Ovary (tissue), 9 donors: ENCODE measurements around the gene BICDL2. TPM values are rescaled to one million over a fixed set of nuclear protein-coding genes. Genes with fewer than 3 reads are reported as not detected.

Source experiments
- DNase-seq, 5 donors: peaks; one replicate each; pipeline ENCODE4 v3.0.0-alpha.2; 2019 to 2020
- H3K27ac ChIP-seq, 2 donors: fragments of 200-600 bp; one replicate each; pipeline versions ENCODE4 v1.5.1 to v1.8.0; 2019 to 2022
- H3K27me3 ChIP-seq: fragments of 200-600 bp; one replicate; pipeline ENCODE4 v1.8.0; 2022
- H3K36me3 ChIP-seq: fragments of 200-600 bp; sonication (generic); one replicate; pipeline ENCODE4 v1.5.1; 2019
- H3K4me1 ChIP-seq: one replicate; pipeline ENCODE4 v1.8.1; 2013; ENCODE audit warnings: mild to moderate bottlenecking, moderate library complexity; ENCODE audit not compliant: insufficient read depth
- H3K4me3 ChIP-seq: fragments of 200-600 bp; sonication (generic); one replicate; pipeline ENCODE4 v1.5.1; 2017
- H3K9me3 ChIP-seq, 2 donors: fragments of 200-600 bp in 1 of 2; sonication (generic) in 1 of 2; one replicate each; pipeline versions ENCODE4 v1.5.1 to v1.8.1; 2013 to 2019; ENCODE audit warnings: mild to moderate bottlenecking in 1 of 2, moderate library complexity in 1 of 2
- EP300 ChIP-seq: sonication (generic); formaldehyde crosslinking; IDR thresholded peaks from one replicate; pipeline ENCODE4 v1.6.1; 2017; ENCODE audit warnings: antibody characterized with exemption
- POLR2A ChIP-seq: fragments of 450-650 bp; IDR thresholded peaks from one replicate; pipeline ENCODE4 v1.6.1; 2017; ENCODE audit warnings: antibody characterized with exemption, mild to moderate bottlenecking, moderate library complexity
- WGBS, 3 donors: extraction: QIAGEN DNeasy Blood & Tissue Kit in 1 of 3; methylation state at CpG; one replicate each; pipeline versions ENCODE4 v1.1.5 to v1.1.7; 2013 to 2017; 5-methylcytosine and 5-hydroxymethylcytosine counted together
- intact Hi-C, 4 donors: fragments of 100-400 bp; cut with DNase I; formaldehyde crosslinking; loops; one replicate each; pipeline versions ENCODE4 v1.11.0 to v1.15.1; 2022 to 2023
- polyA plus RNA-seq, 2 donors: library from polyadenylated mRNA; stranded (reverse); fragments of 200-250 nt in 1 of 2; fragments of 350-450 nt in 1 of 2; fragmentation: Illumina TruSeq in 1 of 2; extraction: RNeasy Lipid Tissue Mini Kit (QIAGEN cat#74804) in 1 of 2; gene quantifications; one replicate each; pipeline ENCODE4 v1.2.3, GENCODE V29; 2013 to 2014
- total RNA-seq, 7 donors: library from RNA; depleted of rRNA in 2 of 7; stranded (reverse); fragments of >200 nt in 2 of 7; fragmentation: NEBNext Ultra II Directional in 3 of 7; extraction: Animal tissue kit (Norgen Biotek cat#: 25700) in 3 of 7; gene quantifications; one replicate each; pipeline versions ENCODE4 v1.1.0 to v1.2.4, GENCODE V29; 2016 to 2023
- TF ChIP-seq, protein P1 (sequence below), 3 donors: fragments of 450-650 bp in 2 of 3; fragments of 200-600 bp in 1 of 3; IDR thresholded peaks; one replicate each; pipeline versions ENCODE4 v1.5.1 to v1.8.0; 2016 to 2022; ENCODE audit warnings: antibody characterized with exemption in 3 of 3, mild to moderate bottlenecking in 1 of 3
- donor health status: DM: no; HTN: no; CAD: no; lungs with moderate emphysema.
- donor health status: DM: no; HTN: no; CAD: no.
- donor health status: Bipolar disorder and iron deficiency.
- donor health status: DM: yes; HTN: yes; CAD: no.
- donor health status: DM: no; HTN: no; CAD: no.
- donor health status: DM: yes; HTN: yes; CAD: no.

Gene BICDL2
- total and polyA plus RNA-seq, 9 donors: 0.02 to 21.9 (median 1.3) TPM; not detected in 3

DNA sequence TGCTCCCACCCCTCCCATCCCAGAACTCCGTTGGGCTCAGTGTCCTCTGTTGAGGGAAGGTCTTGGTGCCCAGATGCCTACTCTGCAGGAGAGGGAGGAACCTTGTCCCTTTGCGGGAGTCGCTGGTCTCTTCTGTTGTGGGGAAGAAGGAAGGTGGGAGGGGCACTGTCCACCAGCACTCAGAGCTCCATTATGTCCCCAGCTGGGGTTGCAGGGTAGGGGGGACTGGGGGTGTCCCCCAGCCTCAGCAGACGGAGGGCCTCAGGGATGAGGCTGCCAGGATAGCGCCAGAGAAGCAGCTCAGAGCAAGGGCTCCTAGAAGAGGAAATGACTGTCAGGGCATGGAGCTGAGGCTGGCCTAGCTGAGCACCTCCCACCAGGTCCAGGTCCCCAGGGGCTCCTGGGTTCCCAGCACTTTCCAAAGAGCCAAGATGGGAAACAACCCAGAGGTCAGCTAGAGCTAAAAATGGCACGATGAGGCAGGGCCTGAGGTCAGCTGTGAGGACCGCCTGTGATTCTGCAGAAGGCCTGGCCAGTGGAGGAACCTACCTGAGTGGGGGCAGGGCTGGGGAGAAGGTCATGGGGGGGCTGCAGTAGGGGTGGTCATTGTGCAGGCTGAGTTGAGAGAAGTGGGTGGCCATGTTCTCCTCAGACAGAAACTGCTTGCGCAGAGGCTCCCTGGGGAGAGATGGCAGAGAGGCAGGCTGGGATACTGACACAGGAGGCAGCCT is 13.9 kb downstream of the BICDL2 start:
- no peaks in the 10 kb centered on the region for H3K27me3 ChIP-seq
- 12 to 26% (median 20%) methylated on average over 8 of the region's 8 CpGs for WGBS, 3 donors
- TF ChIP-seq EP300 (no peak), POLR2A (no peak)
- TF ChIP-seq, protein P1, sequence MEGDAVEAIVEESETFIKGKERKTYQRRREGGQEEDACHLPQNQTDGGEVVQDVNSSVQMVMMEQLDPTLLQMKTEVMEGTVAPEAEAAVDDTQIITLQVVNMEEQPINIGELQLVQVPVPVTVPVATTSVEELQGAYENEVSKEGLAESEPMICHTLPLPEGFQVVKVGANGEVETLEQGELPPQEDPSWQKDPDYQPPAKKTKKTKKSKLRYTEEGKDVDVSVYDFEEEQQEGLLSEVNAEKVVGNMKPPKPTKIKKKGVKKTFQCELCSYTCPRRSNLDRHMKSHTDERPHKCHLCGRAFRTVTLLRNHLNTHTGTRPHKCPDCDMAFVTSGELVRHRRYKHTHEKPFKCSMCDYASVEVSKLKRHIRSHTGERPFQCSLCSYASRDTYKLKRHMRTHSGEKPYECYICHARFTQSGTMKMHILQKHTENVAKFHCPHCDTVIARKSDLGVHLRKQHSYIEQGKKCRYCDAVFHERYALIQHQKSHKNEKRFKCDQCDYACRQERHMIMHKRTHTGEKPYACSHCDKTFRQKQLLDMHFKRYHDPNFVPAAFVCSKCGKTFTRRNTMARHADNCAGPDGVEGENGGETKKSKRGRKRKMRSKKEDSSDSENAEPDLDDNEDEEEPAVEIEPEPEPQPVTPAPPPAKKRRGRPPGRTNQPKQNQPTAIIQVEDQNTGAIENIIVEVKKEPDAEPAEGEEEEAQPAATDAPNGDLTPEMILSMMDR (IDR thresholded peaks at IDR 0.05): no peak
- H3K9me3 ChIP-seq: no peaks in the 10 kb centered on the region
- peak in 1 of 5 donors; percentile 53 for DNase-seq
- intact Hi-C loops: loop anchor here in 1 of 4 donors (10.0 kb wide), 1 partner anchor 262 kb away; the partner anchor contains the start of gene ZNF263
- H3K27ac ChIP-seq: peak overlapping the region; percentile 91 to 92
- no peaks in the 10 kb centered on the region for H3K36me3 ChIP-seq
- peaks cover 21% of the 10 kb centered on the region for H3K4me1 ChIP-seq
- peak overlapping the region; percentile 76 for H3K4me3 ChIP-seq

DNA sequence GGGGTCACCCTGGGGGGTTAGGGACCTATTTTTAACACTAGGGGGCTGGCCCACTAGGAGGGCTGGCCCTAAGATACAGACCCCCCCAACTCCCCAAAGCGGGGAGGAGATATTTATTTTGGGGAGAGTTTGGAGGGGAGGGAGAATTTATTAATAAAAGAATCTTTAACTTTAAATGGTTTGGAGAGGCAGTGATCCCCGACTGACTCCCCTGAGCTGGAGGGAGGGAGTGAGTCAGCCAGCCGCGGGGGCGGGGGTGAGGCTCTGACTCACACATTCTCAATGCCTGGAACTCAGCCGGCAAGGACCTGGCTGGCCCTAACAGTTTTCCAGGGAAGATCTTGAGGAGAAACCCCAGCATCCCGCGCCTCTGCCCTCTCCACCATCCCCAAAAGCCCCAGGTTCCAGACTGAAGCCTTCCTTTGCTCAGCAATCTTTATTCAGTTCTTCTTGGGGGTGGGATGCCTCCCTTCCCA is 14.5 kb downstream of the BICDL2 start:
- no peaks in the 10 kb centered on the region for H3K27me3 ChIP-seq
- no peak overlapping the region for H3K4me3 ChIP-seq
- peaks cover 21% of the 10 kb centered on the region for H3K4me1 ChIP-seq
- intact Hi-C loops: loop anchor here in 1 of 4 donors (10.0 kb wide), 1 partner anchor 263 kb away; the partner anchor contains the start of gene ZNF263
- TF ChIP-seq, protein P1 (IDR thresholded peaks at IDR 0.05): no peak
- TF ChIP-seq POLR2A (no peak), EP300 (peak; percentile 62)
- DNase-seq: peak; percentile 90 to 95 (median 91)
- WGBS, 3 donors: 1 to 2% (median 2%) methylated on average over 8 of the region's 8 CpGs
- H3K36me3 ChIP-seq: no peaks in the 10 kb centered on the region
- no peaks in the 10 kb centered on the region for H3K9me3 ChIP-seq
- H3K27ac ChIP-seq: peak overlapping the region; percentile 91 to 92

DNA sequence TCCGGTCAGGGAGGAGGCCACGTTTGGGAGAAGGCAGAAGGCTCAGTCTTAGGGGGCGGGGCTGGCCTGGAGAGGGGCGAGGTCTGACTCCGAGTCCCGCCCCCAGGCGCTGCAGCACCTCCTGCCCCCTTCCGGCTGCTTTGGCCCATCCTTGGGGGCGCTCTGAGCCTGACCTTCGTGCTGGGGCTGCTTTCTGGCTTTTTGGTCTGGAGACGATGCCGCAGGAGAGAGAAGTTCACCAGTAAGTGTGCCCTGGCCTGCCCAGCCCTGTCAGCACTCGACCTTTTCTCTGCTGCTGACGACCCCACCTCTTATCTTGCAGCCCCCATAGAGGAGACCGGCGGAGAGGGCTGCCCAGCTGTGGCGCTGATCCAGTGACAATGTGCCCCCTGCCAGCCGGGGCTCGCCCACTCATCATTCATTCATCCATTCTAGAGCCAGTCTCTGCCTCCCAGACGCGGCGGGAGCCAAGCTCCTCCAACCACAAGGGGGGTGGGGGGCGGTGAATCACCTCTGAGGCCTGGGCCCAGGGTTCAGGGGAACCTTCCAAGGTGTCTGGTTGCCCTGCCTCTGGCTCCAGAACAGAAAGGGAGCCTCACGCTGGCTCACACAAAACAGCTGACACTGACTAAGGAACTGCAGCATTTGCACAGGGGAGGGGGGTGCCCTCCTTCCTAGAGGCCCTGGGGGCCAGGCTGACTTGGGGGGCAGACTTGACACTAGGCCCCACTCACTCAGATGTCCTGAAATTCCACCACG is 15.1 kb downstream of the BICDL2 start:
- DNase-seq: peak; percentile 70 to 85 (median 77)
- no peaks in the 10 kb centered on the region for H3K9me3 ChIP-seq
- 3 to 4% (median 4%) methylated on average over 24 to 25 of the region's 25 CpGs for WGBS, 3 donors
- peak overlapping the region; percentile 60 for H3K4me3 ChIP-seq
- H3K36me3 ChIP-seq: no peaks in the 10 kb centered on the region
- H3K4me1 ChIP-seq: peaks cover 21% of the 10 kb centered on the region
- intact Hi-C loops: loop anchor here in 1 of 4 donors (10.0 kb wide), 1 partner anchor 263 kb away; the partner anchor contains the start of gene ZNF263
- H3K27ac ChIP-seq: peak overlapping the region; percentile 91 to 92
- no peak for TF ChIP-seq POLR2A
- TF ChIP-seq, protein P1 (IDR thresholded peaks at IDR 0.05): no peak
- TF ChIP-seq EP300: no peak
- H3K27me3 ChIP-seq: no peaks in the 10 kb centered on the region
